GM19099 (cell line): ENCODE measurements around the gene RAPGEF5.

Source experiments
- POLR2A ChIP-seq: IDR thresholded peaks from 3 replicates; pipeline ENCODE4 v1.6.1; 2011; ENCODE audit warnings: low read depth; ENCODE audit not compliant: insufficient read length; ENCODE audit errors: extremely low read depth

RAPGEF5 gene

DNA sequence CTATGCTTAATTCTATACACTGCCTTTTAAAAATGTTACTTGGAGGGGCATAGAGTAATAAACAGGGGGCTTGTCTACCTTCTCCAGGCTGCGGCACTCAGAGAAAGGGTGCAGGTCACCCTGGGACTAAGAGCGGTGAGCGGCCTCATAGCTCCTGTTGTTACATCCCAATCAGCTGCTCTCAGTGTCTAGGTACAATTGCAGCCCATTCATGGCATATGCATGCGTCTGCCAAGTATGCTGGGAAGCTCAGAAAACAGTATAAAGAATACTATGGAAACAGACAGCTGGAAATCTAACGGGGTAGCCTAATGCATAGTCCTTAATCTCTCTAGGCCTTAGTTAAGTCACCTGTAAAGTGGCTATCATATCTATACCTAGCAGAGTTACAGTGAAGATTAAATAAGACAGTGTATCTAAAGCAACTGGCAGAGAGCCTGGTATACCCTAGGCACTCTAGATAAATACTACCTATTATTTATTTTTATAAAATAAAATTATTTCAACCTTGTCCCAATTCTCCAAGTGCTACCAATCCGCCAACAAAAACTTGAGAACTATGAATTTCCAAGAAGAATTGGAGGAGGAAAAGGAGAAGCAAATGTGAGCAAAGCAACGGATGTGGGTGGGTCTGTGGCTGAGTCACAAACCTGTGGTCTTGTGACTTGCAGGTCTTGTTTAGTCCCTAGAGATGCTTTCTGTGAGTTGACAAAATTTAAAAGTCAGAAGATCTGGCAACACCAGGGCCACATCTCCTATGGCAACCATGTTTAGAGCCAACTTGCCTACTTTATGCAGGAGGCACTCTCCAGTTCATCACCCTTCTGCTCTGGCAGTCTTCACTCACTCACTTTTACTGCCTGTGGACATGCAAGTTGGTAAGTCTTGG, 183.0 kb downstream of the RAPGEF5 start:
- no peak for TF ChIP-seq POLR2A

DNA sequence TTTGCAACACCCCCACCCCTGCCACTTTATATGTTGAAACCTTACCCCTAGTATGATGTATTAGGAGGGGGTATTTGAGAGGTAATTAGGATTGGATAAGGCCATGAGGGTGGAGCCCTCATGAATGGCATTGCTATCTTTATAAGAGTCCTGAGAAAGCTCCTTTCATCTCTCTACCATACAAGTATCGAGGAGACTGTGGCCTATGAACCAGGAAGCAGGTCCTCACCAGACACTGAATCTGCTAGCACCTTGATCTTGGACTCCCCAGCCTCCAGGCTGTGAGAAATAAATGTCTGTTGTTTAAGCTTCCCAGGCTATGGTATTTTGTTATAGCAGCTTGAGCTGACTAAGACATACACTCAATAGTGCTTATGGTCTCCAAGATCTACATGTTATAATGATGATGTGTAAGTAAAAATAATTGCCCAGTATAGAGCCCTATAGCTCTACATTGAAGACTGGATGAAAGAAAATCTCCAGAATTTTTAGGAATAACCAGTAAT, 188.8 kb downstream of the RAPGEF5 start:
- TF ChIP-seq POLR2A = no peak

DNA sequence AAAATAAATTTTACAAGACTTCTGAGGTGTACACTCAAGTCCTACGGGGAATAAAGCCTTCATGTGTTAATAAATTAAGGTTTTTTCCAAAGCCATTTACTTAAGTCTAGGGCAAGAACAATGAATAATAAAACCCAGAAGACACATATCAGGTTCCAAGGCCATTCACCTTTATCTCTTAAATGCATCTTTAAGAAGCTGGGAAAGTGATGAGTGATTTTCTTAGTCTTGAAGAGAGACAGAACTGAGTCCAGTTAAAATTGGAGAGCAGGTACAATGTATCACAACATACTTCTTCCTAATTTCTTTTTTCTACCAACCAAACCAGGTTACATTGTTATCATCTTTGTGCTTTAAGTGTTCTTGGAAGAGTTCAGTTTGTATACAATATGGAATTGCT, 189.5 kb downstream of the RAPGEF5 start:
- no peak for TF ChIP-seq POLR2A

DNA sequence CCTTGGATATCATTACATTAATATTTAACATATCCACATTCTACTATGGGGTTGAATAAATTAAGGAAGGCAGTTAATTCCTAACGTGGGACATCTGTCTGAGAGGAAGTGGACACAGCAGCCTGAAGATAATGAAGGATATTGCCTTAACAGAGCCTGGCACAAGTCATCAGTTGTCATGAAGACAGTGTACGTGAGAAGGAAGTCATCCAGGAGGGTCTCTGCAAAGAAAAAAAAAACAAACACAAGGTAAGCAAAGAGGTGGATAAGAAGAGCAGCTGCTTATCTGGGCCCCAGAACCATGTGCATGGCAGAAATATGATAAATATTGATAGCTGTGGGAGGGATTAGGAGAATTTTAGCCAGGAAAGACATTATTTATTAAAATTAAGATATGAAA, 190.0 kb downstream of the RAPGEF5 start:
- TF ChIP-seq POLR2A = no peak

DNA sequence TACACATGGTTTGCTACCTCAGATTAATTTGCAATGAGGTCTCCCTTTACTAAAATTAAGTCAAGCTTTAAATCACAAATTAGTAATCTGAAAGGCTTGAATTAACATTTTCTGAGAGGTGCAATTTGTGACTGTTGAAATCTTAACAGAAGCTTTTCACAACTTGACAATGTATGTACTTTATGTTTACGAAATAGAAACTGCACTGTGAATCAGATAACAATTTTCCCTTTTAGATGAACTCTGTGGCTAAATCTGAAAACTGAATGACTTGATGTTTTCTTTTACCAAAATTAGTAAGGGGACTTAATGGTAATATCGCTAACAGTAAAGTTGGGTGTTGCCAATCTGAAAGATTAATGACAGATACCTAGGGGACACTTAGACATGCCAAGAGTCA, 197.6 kb downstream of the RAPGEF5 start:
- no peak for TF ChIP-seq POLR2A

DNA sequence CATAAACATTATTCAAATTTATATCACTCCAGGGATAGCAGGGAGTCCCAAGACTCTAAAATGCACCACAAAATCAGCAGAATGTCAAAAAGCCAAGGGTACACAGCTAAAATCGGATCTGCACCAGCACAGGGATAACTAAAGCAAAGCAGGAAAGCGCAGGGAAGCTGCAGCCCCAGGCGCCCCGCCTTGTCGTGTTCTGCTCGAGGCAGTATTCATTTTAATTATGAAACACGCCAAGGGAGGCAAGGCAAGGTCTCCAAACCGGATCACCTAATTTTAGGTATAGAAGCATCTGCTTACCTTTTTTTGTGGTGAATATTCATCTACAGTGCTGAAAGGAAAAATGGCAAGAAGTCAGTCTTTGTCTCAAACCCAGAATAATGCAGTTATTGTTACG, 199.4 kb downstream of the RAPGEF5 start:
- no peak for TF ChIP-seq POLR2A

DNA sequence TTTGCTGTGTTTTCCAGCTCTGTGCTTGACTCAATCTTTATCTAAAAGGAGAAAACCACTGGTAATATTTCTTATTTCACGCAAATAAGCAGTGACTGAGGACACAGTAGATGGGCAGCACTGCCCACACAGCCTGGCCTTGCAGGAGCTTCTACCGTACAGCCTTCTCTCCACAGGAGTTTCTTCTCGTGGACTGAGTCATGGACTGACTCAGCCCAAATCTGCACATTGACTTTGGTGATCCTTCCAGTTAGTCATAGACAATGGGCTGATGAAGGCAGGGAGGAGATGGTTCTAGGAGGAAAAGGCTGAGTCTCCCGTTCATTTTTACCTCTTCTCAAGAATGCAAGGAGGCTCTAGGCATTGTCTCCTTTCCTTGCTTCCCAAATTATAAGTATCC, 200.7 kb downstream of the RAPGEF5 start:
- no peak for TF ChIP-seq POLR2A

DNA sequence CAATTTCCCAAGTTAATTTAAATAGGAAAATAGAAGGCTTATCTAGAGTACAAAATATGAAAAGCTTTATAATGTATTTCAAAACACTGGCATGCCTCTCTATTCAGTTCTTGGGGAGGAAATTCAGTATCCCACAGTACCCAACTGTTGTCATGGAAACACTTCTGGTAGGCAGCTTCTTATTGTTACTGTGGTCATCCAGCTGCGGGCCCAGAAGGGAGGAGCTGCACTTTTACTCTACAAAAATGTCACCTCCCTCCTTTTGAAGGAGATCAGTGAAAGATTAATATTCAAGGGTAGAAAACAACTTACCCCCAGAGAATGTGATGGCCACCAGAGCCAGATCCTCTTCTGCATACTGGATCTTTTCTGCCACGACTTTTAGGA, 202.8 kb downstream of the RAPGEF5 start:
- TF ChIP-seq POLR2A = no peak

DNA sequence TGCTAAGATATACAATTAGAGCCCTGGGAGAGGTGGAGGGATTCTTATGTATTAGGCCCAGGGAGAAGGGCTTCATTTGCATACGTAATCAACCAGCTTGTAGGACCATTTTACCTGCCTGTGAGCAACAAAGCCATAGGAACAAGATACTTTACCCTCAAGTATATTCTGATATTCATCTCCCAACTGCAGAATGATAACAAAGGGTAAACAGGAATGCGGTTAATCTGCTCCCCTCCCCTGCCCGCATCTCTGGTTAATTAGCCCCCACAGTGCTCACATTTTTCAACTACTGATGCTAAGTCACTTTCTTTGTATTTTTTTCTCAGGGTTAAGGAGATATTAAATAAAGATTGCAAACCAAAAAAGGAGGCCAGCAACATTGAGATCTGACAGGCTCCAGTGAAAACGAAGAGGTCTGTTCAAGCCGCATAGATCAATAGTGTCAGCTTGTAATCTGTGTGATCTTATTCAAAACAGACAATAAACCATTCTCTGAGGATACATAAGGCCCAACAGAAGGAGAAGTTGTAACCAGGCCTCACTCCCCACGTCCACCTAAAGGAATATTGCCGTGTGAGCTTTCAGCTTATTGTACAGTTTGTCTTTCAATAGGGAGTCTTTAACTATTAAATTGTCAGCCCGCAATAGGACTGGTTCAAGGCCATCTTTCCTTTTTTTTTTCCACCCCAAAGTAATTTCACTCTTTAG, 203.4 kb downstream of the RAPGEF5 start:
- TF ChIP-seq POLR2A = no peak

DNA sequence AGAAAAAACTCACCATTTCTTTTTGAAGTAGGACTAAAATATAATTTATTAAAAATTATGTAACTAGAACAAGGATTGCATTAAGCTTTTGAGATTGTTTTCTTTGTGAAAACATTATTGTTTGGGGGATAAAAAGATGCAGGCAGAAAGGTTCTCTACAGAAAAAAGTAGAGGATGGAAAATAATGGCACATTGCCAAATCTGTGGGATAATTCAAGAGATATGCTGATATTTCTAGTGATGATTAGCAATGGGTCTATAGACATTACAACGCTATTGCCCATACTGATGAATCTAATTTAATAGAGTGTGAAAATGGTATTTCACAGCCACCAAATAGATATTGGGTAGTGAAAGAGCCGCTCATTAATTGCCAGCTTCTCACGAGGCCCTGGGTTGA, 204.3 kb downstream of the RAPGEF5 start:
- no peak for TF ChIP-seq POLR2A

DNA sequence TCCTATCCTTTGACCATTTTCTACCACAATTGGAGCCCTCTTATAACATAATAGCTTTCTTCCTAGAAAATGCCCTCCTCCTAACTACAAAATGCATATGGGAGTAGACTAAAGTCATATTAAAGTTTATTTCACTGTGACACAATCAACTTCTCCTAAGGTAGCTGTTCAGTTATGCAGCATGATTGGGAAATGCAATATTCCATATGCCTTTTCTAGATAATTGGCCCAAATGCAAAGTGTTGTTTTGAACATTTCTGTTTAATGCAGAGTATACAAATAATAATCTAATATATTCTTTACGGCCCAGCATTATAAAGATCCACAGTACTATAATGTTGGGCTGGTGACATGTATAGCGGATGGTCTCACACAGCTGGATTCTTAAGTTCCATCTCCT, 205.1 kb downstream of the RAPGEF5 start:
- TF ChIP-seq POLR2A = no peak

DNA sequence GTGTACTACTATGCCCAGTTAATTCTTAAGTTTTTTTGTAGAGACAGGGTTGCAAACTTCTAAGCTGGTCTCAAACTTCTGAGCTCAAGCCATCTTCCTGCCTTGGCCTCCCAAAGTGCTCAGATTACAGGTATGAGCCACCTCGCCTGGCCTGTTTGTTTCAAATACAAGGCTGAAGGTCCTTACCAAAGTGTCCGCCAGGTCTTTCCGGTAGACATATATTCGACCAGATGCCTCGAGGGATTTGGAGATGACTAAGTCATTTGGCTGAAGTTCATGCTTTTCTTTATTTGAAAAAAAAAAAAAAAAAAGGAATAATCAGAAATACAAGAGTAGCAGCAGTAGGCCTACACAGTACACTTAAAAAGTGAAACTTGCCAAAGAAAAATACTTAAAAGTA, 206.7 kb downstream of the RAPGEF5 start:
- TF ChIP-seq POLR2A = no peak

DNA sequence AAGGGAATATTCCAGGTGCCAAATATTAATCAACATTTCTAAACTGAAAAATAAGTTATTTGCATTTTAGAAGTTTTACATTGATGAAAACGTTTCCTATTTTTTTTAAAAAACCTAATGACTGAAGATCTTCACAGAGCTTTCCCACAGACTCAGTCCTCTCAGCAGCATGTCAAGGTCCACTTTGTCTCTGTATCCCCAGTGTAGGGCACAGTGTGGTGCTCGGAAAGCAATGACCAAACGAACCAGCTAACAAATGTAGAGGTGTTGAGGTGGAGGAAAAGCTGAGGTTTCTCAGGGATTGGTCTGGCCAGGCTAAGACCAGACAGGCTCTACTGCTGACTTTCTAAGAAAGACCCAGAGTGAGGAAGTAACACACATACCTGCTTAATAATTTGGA, 209.1 kb downstream of the RAPGEF5 start:
- no peak for TF ChIP-seq POLR2A

DNA sequence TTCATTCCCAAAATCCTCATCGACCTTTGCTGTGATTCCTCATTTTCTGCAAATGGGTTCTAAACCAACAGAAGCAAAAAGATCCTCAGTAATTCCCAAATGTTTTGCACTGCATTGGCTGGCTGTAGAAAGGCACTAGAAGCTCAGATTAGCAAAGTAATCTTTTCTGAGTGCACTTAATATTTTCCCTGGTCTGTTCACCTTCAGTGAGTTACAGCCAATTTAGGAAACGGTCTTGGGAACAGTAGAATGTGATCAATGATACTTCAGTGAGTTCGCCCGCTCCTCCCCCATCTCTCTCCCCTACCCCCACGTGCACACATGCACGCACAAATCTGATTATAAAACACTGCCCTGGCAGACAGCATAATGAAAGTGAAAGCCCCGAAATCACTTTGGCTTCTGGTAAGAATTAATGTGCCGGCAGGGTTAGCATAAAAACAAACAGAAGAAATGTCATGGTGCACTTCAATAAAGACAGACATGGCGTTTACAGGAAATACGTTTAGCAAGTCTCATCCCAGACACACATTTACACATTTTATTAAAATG, 209.9 kb downstream of the RAPGEF5 start:
- no peak for TF ChIP-seq POLR2A

DNA sequence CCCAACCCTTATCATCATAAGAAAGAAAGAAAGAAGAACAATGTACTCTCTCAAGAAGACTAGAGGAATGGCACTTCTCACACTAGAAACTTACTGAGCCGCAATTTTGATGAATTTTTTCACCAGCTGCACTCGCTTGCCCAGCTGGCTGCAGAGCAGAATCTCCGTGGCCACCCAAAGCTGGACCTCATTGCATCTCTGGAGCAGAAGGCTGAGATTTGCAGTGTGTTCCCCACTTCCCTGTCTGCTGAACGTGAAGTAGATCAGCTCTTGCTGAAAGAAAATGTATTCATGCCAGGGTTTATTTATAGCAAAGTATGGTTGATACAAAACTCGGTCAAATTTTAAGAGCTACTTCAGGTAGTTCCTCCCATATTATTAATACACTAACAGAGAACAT, 212.0 kb downstream of the RAPGEF5 start:
- no peak for TF ChIP-seq POLR2A

DNA sequence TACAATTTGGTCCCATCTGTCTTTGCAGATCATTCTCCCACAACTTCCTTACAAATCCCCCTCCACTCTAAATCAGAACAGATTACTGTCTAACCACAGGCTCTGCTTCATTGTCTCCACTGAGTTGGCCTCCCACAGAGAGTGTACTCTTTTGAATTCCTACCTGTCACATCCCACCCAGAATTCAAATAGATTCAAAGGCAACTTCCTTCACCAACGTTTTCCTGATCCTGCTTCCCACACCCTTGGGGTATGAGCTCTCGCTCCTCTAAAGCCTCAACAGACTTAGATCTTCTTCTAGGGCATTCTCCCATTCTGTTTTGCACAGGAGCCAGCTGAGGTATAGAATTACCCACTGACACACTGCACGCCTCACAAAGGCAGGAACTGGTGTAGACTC, 213.5 kb downstream of the RAPGEF5 start:
- no peak for TF ChIP-seq POLR2A

DNA sequence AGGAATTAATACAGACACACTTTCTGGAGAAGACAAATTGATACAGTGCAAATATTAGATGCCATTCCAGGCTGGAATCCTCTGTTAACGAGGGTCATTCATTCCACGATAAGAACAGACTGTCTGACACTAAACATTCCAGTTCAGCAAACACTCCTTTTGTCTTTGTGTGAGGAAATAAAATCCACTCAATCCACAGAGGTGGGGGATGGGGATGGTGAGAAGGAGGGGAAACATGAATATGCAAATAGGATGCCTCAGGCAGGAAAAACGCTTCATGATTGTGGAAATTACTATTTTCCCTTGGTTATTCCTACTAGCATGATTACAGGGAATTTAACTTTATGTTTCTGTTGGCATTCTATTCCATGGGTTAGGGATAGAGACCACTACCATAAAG, 214.4 kb downstream of the RAPGEF5 start:
- TF ChIP-seq POLR2A = no peak

DNA sequence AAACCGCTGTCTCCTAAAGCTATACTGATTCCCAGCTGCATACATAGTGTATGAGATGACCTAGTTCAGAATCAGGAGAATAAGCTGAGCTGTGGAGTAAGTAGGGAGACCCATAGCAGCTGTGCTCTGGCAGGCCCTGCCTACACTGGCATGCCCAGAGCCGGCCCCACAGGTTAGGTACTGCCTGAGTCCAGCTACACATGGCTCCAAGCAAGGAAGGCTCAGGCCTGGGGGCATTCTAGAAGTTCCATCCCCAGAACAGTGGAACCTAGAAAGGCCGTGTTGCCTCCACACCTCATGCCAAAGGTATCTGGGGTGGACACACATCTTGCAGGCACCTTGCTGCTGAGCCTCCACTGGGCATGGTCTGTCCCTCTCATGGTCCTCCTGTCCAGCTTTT, 215.6 kb downstream of the RAPGEF5 start:
- TF ChIP-seq POLR2A = no peak
